ENCODE measurements around the gene CYP4V2.

DNA sequence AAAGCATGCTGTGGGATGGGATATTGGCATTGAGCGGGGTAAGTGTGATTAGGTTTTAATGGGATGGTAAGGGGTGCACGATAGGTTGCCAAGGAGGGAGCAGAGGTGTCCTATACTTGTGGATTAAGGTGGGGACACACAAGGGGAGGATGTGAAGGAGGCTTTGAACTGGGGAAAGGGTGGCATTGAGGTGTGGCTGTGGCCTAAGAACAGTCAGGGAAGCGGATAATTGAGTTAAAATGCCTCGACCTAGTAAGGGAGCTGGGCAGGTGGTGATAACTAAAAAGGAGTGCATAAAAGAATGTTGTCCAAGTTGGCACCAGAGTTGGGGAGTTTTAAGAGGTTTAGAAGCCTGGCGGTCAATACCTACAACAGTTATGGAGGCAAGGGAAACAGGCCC lies 53.5 kb downstream of the CYP4V2 start:
- TF ChIP-seq, protein P1, sequence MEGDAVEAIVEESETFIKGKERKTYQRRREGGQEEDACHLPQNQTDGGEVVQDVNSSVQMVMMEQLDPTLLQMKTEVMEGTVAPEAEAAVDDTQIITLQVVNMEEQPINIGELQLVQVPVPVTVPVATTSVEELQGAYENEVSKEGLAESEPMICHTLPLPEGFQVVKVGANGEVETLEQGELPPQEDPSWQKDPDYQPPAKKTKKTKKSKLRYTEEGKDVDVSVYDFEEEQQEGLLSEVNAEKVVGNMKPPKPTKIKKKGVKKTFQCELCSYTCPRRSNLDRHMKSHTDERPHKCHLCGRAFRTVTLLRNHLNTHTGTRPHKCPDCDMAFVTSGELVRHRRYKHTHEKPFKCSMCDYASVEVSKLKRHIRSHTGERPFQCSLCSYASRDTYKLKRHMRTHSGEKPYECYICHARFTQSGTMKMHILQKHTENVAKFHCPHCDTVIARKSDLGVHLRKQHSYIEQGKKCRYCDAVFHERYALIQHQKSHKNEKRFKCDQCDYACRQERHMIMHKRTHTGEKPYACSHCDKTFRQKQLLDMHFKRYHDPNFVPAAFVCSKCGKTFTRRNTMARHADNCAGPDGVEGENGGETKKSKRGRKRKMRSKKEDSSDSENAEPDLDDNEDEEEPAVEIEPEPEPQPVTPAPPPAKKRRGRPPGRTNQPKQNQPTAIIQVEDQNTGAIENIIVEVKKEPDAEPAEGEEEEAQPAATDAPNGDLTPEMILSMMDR (conservative IDR thresholded peaks at IDR 0.05; ENCODE audit: low read depth in 2 of 2) = no peak
- TF ChIP-seq EZH2 (IDR thresholded peaks at IDR 0.05; ENCODE audit: low read depth, unreplicated experiment) (no peak), CREB1 (CRISPR knock-in tag; IDR thresholded peaks at IDR 0.05; ENCODE audit: low read depth) (no peak), POLR2AphosphoS5 (IDR thresholded peaks at IDR 0.05; ENCODE audit: low read depth) (no peak), EZH2phosphoT487 (IDR thresholded peaks at IDR 0.05; ENCODE audit: unreplicated experiment) (no peak), JUNB (IDR thresholded peaks at IDR 0.05; ENCODE audit: unreplicated experiment) (no peak), STAT1 (IDR thresholded peaks at IDR 0.05; ENCODE audit: unreplicated experiment) (no peak), NANOG (IDR thresholded peaks at IDR 0.05; ENCODE audit: borderline replicate concordance) (no peak), ZNF331 (CRISPR knock-in tag; IDR thresholded peaks at IDR 0.05; ENCODE audit: low read depth) (no peak)
- TF ChIP-seq, protein P2, sequence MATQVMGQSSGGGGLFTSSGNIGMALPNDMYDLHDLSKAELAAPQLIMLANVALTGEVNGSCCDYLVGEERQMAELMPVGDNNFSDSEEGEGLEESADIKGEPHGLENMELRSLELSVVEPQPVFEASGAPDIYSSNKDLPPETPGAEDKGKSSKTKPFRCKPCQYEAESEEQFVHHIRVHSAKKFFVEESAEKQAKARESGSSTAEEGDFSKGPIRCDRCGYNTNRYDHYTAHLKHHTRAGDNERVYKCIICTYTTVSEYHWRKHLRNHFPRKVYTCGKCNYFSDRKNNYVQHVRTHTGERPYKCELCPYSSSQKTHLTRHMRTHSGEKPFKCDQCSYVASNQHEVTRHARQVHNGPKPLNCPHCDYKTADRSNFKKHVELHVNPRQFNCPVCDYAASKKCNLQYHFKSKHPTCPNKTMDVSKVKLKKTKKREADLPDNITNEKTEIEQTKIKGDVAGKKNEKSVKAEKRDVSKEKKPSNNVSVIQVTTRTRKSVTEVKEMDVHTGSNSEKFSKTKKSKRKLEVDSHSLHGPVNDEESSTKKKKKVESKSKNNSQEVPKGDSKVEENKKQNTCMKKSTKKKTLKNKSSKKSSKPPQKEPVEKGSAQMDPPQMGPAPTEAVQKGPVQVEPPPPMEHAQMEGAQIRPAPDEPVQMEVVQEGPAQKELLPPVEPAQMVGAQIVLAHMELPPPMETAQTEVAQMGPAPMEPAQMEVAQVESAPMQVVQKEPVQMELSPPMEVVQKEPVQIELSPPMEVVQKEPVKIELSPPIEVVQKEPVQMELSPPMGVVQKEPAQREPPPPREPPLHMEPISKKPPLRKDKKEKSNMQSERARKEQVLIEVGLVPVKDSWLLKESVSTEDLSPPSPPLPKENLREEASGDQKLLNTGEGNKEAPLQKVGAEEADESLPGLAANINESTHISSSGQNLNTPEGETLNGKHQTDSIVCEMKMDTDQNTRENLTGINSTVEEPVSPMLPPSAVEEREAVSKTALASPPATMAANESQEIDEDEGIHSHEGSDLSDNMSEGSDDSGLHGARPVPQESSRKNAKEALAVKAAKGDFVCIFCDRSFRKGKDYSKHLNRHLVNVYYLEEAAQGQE (IDR thresholded peaks at IDR 0.05; ENCODE audit: unreplicated experiment) = no peak
- TF ChIP-seq, protein P3, sequence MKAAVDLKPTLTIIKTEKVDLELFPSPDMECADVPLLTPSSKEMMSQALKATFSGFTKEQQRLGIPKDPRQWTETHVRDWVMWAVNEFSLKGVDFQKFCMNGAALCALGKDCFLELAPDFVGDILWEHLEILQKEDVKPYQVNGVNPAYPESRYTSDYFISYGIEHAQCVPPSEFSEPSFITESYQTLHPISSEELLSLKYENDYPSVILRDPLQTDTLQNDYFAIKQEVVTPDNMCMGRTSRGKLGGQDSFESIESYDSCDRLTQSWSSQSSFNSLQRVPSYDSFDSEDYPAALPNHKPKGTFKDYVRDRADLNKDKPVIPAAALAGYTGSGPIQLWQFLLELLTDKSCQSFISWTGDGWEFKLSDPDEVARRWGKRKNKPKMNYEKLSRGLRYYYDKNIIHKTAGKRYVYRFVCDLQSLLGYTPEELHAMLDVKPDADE (IDR thresholded peaks at IDR 0.05) = no peak
- TF ChIP-seq, protein P4, sequence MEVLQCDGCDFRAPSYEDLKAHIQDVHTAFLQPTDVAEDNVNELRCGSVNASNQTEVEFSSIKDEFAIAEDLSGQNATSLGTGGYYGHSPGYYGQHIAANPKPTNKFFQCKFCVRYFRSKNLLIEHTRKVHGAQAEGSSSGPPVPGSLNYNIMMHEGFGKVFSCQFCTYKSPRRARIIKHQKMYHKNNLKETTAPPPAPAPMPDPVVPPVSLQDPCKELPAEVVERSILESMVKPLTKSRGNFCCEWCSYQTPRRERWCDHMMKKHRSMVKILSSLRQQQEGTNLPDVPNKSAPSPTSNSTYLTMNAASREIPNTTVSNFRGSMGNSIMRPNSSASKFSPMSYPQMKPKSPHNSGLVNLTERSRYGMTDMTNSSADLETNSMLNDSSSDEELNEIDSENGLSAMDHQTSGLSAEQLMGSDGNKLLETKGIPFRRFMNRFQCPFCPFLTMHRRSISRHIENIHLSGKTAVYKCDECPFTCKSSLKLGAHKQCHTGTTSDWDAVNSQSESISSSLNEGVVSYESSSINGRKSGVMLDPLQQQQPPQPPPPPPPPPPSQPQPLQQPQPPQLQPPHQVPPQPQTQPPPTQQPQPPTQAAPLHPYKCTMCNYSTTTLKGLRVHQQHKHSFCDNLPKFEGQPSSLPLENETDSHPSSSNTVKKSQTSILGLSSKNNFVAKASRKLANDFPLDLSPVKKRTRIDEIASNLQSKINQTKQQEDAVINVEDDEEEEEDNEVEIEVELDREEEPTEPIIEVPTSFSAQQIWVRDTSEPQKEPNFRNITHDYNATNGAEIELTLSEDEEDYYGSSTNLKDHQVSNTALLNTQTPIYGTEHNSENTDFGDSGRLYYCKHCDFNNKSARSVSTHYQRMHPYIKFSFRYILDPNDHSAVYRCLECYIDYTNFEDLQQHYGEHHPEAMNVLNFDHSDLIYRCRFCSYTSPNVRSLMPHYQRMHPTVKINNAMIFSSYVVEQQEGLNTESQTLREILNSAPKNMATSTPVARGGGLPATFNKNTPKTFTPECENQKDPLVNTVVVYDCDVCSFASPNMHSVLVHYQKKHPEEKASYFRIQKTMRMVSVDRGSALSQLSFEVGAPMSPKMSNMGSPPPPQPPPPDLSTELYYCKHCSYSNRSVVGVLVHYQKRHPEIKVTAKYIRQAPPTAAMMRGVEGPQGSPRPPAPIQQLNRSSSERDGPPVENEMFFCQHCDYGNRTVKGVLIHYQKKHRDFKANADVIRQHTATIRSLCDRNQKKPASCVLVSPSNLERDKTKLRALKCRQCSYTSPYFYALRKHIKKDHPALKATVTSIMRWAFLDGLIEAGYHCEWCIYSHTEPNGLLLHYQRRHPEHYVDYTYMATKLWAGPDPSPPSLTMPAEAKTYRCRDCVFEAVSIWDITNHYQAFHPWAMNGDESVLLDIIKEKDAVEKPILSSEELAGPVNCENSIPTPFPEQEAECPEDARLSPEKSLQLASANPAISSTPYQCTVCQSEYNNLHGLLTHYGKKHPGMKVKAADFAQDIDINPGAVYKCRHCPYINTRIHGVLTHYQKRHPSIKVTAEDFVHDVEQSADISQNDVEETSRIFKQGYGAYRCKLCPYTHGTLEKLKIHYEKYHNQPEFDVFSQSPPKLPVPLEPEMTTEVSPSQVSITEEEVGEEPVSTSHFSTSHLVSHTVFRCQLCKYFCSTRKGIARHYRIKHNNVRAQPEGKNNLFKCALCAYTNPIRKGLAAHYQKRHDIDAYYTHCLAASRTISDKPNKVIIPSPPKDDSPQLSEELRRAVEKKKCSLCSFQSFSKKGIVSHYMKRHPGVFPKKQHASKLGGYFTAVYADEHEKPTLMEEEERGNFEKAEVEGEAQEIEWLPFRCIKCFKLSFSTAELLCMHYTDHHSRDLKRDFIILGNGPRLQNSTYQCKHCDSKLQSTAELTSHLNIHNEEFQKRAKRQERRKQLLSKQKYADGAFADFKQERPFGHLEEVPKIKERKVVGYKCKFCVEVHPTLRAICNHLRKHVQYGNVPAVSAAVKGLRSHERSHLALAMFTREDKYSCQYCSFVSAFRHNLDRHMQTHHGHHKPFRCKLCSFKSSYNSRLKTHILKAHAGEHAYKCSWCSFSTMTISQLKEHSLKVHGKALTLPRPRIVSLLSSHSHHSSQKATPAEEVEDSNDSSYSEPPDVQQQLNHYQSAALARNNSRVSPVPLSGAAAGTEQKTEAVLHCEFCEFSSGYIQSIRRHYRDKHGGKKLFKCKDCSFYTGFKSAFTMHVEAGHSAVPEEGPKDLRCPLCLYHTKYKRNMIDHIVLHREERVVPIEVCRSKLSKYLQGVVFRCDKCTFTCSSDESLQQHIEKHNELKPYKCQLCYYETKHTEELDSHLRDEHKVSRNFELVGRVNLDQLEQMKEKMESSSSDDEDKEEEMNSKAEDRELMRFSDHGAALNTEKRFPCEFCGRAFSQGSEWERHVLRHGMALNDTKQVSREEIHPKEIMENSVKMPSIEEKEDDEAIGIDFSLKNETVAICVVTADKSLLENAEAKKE (CRISPR knock-in tag; IDR thresholded peaks at IDR 0.05) = no peak
